Stimulated activated CD8-positive, alpha-beta memory T cell treated with anti-CD3 and anti-CD28 coated beads, Interleukin-4, amount 100 ng/mL, for 4 hours (primary cell): ENCODE data around the gene EBF4.

Experiments
- DNase-seq, 2 donors: peaks; one replicate each; pipeline ENCODE4 v3.0.0-alpha.2; 2020; ENCODE audit warnings: low read depth in 2 of 2, low spot score in 1 of 2

Gene EBF4

DNA sequence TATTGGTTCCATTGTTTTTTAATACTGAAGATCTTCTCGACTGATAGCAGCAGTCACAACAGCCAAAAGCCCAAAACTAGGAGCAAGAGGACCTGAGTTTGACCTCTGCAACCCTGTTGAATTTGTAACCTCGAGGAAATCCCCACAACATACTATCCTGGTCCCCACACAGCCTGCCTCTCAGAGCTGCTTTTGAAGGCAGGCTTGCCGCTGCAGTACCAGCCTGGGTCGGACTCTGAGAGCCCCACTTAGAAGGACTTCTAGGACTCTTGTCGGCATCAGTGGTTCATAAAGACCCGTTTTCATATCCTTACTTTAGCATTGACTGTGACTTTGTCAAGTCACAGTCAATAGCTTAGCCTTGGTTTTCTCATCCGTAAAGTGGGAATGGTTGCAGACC lies 49.3 kb downstream of the EBF4 start:
- DNase-seq = no peak

DNA sequence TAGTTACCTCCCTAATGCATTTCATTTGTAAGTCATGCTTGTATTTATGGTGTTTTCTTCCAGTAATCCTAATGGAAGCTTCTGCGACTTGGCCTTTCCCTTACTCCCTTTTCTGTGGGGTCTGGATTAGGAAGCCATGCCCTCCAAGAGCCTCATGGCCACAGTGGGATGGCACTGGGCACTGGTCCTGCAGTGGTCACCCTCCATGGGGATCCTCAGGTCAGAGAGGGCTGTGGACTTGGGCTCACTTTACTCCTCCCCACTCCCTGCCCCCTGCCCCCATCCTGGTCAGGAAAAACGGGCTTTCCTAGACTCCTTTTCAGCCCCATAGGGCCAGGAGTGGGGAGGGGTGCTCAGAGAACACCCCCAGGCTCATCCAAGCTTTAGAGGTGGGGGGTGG lies 49.9 kb downstream of the EBF4 start:
- DNase-seq = no peak

DNA sequence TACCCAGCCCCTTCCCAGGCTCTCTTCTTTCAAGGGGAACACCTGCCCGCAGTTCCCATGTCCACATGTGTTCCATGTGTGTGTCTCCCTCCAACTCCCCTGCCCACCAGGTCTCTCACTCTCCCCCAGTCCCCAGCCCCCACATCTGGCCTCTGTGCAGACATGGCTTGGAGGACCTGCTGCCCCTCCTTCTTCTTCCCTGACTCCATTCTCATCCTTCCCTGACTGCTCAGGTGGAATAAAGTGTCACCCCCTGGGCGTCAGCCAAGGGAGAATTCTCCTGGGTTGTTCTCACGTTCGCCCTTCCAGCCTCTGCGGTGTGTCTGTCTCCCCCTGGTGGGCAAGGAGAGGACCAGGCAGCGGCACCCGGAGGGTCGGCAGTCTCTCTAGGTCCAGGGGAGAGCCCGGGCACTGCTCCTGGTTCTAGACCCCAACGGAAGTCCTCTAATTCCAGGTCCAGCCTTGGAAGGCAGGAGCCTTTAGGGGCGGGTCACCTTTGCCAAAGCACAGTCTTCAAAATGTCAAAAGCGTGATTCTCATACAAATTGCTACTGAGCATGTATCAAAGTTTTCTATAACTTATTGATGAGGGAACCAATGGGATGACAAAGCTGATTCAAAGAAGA lies 50.5 kb downstream of the EBF4 start:
- peak; percentile 41 to 53 for DNase-seq

DNA sequence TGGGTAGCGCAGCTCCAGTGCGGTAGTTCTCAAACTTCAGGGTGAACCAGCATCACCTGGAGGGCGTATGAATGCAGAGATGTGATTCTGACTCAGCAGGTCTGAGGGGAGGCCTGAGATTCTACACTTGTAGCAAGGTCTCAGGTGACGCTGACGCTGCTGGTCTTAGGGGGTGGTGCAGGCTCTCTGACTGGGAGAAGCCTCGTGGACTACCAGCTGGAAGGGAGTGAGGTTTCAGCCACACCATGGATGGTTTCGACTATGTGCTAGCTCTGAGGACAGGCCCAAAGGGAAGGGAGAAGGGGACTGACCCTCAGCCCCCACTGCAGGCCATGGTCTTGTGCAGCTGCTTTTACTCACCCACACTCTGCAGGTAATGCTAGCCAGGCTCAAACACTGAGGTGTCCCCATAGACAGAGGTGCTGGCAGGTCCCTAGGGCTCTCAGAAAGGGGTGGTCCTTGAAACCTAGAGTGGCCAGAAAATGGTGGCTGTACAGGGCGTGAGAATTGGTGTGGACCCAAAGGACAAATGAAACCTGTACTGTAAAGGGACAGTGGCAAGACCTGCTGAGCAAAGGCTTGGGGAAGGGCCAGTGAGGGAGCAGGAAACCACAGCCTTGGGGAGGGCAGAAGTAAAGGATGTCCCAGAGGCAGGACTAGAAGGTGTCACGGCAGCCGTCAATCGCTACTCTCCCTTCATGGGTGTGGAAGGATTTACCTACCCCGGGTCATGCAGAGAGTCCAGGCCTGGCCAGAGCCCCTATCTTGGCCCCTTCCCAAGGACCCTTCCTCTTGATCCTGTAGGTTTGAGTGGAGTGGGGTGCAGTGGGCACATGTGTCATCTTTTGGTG lies 52.7 kb downstream of the EBF4 start:
- no peak for DNase-seq

DNA sequence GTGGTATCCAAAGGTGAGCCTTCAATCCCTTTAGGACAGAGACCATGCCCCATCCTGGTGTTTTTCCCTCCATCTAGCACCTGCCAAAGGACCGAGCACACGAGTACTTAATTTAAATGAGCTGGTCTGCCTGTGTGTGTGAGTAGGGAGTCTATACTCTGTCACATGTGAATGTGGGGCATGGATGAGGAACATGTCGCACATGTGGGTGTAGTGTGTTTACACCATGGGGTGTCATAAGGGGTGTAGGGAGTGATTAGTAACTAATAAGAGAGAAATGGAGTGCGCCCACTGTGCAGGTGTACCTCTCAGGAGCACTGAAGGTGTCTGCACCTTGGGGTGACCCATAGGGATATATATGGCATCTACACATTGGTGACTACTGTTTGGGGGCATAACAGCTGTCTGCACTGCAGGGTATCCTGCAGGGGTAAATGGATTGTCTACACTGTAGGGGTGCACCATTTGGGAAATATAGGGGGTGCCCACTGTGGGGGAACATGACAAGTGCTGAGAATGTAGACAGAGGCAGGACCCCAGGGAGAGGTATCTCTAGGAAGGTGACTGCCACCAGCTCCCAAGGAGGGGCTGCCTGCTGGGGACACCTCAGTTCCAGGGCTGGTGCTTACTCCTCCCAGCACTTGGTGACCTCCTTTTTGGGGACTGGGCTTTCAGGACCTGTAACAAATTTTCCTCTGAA lies 53.5 kb downstream of the EBF4 start:
- DNase-seq = no peak

DNA sequence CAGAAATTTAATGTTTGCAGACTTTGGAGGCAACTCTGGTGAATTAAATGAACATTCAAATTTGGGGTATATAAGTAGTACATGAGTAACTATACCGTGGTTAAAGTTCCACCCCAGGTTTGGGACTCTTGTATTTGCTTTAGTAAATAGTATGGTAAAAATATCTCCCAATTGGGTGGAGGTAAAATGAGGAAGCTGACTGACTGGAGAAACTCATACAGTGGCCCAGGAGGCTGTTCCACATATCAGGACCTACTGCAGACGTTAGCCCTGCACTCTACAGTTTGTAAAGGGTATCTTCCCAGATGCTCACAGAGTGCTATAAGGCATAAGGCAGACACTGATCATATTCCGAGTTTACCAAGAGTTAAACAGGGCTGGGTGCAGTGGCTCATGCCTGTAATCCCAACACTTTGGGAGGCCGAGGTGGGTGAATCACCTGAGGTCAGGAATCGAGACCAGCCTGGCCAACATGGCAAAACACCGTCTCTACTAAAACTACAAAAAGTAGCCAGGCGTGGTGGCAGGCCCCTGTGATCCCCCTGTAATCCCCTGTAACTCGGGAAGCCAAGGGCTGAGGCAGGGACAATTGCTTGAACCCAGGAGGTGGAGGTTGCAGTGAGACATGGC lies 54.2 kb downstream of the EBF4 start:
- DNase-seq = no peak

DNA sequence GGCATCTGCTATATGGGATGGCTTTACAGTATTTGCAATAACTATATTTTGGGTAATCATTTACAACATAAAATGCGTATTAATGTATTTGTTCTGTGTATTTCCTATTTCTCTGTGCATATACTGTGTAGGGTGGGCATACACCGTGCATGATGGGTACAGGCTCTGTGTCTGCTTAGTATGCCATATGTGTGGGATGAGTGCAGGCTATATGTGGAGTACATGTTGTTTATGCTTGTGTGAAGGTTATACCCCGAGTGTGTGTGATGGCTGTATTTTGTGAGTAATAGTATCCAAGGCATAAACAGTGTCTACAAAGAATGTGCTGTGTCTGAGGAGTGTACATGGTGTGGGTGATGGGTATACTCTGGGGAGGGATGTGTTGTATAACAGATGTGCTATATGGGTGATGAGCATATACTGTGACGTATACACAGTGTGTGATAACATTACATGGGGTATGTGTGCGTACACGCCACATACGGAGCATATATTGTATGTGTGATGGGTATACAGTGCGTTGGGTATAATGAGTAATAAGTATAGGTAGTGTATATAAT lies 55.2 kb downstream of the EBF4 start:
- no peak for DNase-seq

DNA sequence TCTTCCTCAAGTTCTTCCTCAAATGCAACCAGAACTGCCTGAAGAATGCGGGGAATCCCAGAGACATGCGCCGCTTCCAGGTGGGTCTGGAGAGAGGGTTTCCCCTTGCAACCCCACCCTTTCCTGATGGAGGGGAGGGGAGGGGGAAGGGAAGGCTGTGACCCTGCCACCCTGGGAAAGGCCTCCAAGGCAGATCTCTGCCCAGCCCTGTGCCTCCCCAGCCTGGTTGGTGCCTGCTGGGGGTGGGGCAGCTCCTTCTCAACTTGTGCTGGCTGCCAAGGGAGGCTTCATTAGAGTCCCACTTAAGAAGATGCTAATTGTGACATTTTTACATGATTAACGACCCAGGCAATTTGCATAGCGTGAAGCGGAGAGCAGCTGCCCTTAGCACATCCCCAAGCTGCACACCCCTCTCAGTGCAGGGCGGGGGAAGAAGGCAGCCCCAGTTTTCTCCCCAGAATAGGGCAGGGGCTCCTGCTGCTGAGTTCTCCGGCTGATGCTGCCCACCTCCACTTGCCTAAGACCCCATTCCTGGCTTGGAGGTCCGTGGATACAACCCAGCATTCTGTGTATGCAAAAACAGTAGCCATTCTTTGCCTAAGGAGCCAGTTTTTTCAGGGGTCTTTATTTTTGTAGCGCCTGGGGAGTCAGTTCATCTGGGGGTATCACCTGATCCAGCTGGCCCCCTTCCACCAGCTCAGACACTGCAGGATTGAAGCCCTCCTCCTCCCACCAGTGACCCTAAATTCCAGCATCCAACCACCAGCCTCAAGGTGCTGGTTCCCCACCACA lies 56.2 kb downstream of the EBF4 start:
- no peak for DNase-seq

DNA sequence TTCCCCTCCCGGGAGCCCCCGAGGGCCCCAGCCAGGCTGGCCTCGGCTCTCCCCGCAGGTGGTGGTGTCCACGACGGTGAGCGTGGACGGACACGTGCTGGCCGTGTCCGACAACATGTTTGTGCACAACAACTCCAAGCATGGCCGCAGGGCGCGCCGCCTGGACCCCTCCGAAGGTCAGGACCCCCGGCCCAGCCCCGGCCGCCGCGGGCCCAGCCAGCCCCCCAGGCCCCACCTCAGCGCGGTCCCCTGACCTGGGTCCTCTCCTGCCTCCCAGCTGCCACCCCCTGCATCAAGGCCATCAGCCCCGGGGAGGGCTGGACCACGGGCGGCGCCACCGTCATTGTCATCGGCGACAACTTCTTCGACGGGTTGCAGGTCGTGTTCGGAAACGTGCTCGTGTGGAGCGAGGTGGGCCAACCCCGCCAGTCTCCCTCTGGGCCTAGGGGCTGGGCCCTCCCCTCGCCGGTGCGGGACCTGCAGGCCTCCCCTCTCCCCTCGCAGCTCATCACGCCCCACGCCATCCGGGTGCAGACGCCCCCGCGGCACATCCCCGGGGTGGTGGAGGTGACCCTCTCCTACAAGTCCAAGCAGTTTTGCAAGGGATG lies 56.9 kb downstream of the EBF4 start:
- DNase-seq = no peak

DNA sequence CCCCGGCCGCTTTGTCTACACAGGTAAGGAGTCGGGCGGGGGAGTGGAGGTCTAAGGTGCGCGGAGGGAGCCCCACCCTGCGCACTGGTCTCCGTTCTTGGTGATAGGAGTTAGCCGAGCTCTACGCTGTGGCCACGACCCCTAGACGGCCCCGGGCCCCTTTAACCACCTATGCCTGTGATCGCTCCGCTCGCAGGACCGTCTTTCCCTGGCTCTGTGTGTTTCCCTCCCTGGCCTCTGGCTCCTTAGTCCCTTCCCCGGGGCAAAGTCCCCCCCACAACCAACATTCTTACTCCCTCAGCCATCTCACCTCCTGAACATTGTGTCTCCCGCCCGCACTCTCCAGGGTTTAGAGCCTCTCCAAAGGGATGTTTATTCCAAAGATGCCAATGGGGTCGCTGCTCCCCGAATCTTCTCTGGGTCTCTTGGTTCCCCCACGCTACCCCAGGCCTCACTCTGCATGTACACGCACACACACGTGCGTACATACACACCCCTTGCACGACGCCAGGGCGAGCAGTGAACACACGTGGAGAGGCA lies 57.4 kb downstream of the EBF4 start:
- no peak for DNase-seq

DNA sequence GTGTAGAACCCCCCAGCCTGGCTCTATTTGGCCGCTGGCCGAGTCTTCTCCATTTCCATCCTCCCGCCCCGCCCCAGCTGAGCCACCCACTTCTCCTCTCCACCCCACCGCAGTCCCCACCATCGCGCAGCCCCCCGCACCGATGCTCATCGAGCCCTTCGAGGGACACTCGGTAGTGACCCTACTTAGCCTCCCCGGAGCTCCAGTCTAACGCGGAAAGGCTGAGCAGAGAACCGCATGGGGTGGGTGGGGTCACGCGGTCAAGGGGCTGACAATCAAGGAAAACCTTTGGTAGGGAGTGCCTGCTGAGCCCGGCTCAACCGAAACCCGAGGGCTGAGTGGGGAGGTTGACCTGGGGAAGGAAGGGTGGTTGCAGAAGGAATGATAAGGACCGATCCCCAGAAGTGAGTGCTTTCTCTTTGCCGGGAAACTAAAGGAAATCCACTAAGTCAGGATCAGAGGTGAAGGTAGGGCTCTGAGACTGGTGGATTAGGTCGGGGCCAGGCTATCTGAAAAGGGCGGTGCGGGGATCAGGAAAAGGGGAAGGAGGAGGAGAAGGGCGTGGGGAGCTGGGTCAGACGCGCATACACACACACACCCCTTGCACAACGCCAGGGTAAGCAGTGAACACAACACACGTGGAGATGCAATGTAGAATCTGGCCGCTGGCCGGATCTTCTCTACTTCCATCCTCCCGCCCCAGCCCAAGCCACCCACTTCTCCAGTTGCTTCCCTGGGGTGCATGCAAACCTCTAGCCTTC lies 58.1 kb downstream of the EBF4 start:
- no peak for DNase-seq

DNA sequence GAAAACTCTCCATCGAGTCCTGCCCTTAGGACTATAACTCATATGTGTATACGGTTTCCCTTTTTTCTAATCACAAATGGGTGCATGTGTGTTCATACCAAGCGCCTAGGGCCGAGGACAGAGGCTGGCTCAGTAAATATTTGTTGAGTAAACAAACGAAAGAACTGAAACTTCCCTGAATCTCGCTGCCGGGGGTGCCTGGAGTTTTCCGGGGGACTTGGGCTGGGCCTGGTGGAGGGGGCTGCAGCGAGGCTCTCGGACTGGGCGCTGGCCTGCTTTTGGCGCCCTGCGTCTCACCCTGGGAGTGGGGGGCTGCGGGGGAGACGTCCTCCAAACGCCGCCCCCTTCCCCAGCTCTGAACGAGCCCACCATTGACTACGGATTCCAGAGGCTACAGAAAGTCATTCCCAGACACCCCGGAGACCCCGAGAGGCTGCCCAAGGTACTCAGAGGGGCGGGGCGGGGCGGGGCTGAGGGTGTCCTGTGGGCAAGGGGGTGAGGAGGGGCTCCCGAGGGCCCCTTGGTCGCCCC lies 58.8 kb downstream of the EBF4 start:
- no peak for DNase-seq

DNA sequence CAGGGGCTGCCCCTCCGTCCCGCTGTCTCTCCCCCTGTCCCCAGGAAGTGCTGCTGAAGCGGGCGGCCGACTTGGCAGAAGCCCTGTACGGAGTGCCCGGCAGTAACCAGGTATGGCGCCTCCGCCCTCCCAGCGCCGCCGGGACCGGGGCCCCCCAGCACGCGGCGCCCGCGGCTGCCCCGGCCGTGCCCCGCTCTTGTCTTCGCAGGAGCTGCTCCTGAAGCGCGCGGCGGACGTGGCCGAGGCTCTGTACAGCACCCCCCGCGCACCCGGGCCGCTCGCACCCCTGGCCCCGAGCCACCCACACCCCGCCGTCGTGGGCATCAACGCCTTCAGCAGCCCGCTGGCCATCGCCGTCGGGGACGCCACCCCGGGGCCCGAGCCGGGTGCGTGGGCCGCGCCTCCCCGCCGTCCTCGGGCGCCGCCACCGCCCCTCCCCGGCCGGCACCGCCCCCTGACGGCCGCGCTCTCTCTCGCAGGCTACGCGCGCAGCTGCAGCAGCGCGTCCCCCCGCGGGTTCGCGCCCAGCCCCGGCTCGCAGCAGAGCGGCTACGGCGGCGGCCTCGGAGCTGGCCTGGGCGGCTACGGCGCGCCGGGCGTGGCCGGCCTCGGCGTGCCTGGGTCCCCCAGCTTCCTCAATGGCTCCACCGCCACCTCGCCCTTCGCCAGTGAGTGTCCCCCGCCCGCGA lies 59.4 kb downstream of the EBF4 start:
- DNase-seq = no peak

DNA sequence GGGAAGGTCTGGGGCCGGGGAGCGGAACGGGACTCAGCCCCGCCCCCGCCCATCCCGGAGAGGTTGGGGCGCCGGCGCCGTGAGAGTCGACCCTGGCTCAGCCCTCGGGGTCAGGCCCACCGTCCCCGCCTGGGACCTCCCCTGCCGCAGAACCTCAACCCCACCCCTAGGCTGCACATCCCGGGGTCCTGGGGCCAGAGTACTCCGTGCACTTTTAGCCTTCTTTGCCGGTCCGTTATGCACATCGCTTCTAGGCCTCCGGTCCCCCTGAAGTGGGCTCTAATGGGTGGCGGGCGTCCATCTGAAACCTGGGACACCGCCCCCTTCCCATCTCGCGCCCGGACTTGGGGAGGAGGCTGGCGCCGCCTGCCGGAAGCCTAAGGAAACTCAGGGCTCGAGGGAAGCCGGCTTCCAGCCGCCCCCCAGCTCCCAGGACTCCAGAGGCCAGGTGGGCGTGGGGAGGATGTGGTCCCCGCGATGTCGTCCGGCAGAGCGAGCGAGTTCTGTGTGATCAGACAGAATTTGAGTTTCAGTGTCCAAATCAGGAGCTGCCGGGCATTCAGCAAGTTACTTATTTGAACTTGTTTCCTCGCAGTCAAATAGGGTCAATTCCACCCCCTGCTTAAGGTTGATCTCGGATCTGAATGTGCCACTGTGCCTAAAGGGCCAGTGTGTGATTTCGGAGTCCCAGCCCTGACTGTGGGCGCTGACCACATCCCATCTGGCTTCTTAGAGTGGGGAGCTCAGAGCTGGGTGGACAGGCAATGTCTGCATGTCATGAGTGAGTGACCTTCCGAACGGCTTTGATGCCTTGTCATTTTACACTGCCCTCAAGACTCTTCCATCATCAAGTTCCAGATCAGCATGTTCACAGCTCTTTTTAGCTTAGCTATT lies 60.2 kb downstream of the EBF4 start:
- DNase-seq = no peak

DNA sequence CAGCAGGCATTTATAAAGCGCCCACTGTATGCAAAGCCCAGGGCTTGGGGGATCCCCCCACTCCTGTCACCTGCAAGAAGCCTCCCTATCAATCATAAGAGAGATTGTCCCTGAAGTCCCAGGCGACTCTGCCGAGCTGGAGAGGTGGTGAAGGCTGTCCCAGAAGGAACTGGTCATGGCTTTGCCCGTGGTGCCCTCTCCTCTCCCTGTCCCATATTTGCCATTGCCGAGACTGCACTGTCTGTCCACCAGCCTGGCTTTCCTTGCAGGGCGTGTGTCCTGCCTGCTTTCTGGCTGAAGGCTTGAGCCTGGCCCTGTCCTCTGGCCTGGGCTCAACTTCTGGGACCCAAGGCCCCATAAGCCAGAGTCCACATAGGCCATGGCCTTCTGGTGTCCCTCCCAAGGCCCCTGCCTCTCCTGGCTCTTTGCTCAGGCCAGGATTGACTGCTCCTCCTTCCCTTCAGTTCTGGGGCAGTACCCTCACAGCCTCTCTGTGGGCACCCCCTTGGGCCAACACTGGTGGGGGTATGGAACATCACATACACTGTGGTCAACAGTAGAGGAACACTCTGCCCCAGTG lies 61.0 kb downstream of the EBF4 start:
- no peak for DNase-seq

DNA sequence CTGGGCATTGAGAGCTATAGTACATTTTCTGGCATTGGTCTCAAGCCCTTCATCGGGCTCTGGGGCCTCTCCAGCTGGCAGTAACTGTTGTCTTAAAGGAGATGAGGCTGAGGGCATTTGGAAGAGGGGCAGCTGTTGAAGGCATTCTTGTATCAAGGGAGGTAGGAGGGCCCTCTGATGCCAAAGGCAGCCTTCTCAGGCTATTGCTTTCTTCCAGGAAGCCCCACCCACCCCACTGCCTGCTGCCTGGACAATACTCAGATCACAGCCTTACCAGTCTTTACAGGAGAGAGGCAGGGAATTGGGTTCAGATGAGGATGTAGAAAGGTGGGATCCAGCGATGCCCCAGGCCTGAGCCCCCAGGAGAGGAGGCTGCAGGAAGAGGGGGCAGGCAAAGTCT lies 61.8 kb downstream of the EBF4 start:
- no peak for DNase-seq

DNA sequence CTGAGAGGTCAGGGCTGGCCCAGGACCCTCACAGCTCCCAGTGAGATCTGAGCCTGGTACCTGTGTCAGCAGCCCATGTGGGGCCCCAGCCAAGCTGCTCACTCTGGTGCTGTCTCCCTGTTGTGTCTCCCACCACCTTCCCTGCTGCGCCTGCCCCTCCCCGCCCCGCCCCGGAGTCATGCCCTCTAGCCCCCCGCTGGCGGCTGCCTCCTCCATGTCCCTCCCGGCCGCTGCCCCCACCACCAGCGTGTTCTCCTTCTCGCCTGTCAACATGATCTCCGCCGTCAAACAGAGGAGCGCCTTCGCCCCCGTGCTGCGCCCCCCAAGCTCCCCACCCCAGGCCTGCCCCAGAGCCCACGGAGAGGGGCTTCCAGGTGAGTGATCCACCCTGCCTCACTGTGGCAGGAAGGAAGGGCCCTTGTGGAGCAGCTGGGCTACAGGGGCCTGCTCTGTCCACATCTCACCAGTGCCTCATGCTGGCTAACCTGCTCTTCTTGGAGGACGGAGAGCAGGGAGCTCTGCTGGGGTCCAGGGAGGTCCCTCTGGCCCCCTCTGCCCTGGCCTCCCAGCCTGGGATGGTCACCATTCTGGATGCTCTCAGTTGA lies 63.0 kb downstream of the EBF4 start:
- no peak for DNase-seq
